ENCODE measurements around the gene ATG4C.
A peak's percentile ranks its signal among the peaks of the same experiment; 100 is the strongest.

The ATG4C gene

DNA sequence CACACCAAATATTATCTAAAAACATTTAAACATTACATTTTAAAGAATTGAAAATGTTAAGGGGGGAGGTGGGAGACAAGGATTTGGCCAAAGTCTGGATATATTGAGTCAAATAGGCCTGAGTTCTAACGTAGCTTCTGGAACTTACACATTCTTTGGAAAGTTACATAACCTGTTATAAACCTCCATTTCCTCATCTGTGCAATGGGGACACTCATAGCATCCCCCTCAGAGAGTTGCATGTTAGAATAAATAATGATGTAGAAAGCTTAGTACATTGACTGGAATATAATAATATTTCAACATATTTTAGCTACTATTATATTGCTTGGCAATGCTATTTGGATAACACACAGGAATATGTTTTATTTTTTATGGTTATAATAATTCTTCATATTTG, 117.7 kb downstream of the ATG4C start:
- TF ChIP-seq, protein P1, sequence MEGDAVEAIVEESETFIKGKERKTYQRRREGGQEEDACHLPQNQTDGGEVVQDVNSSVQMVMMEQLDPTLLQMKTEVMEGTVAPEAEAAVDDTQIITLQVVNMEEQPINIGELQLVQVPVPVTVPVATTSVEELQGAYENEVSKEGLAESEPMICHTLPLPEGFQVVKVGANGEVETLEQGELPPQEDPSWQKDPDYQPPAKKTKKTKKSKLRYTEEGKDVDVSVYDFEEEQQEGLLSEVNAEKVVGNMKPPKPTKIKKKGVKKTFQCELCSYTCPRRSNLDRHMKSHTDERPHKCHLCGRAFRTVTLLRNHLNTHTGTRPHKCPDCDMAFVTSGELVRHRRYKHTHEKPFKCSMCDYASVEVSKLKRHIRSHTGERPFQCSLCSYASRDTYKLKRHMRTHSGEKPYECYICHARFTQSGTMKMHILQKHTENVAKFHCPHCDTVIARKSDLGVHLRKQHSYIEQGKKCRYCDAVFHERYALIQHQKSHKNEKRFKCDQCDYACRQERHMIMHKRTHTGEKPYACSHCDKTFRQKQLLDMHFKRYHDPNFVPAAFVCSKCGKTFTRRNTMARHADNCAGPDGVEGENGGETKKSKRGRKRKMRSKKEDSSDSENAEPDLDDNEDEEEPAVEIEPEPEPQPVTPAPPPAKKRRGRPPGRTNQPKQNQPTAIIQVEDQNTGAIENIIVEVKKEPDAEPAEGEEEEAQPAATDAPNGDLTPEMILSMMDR (IDR thresholded peaks at IDR 0.05; ENCODE audit: low read length, missing control alignments), result no peak
- no peak overlapping the region for H3K4me3 ChIP-seq (replicated peaks; ENCODE audit: low read depth, low read length)
- no peak for DNase-seq (ENCODE audit: low read depth)

DNA sequence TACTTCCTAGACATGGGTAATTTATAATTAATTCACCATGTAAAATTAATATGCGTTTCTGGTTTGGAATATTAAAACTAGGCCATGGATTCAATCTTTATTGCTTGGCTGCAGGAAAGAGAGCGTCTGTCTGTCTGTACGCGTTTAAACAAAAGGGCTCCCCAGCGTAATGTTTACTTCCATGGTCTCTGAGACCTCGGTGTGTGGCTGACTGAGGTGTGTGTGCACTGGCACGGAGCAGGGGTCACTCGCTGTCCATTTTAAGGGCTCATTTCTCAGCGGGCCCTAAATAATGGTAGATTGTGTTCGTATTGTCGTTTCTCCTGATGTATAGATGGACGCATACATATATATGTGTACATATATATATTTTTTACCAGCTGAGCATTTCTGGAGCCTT, 119.6 kb downstream of the ATG4C start:
- DNase-seq (ENCODE audit: low read depth), result no peak
- no peak overlapping the region for H3K4me3 ChIP-seq (replicated peaks; ENCODE audit: low read depth, low read length)
- TF ChIP-seq, protein P1 (IDR thresholded peaks at IDR 0.05; ENCODE audit: low read length, missing control alignments), result no peak

DNA sequence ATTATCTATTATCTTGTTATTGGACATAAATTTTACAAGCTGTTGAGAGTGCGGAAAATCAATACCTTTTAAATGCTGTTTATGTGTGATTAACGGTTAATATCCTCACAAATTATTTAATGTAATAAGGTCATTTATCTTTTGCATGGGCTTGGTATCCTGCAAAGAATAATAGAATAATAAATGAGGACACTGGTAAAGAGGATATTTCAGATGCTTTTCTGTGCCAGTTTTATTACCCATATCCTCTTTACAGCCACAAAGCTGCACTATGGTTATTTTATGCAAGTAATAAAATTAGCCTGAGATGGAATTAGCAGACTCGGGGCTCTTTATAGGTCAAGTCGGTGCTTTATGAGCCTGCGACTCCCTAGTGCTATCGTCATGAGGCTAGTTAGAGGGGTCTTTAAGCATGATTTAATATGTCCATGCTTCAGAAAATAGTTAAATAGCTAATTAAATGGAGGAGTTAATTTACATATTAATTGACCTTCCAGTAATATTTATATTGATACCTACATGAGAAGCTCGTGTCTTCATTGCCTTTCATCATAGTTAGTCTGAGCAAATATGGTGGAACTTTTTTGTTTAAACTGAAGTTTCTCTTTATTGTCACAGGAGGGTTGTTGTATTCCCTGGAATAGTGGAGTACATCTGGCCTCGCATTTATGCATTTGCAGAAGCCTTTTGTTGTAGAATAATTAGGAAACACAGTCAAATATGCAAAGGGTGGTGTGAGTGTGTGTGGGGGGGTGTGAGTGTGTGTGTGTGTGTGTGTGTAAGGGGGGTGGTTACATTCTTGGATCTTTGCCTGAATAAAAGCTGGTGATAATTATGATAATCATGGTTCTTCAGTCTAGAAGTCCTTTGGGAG, 120.3 kb downstream of the ATG4C start:
- TF ChIP-seq, protein P1 (IDR thresholded peaks at IDR 0.05; ENCODE audit: low read length, missing control alignments), result no peak
- no peak overlapping the region for H3K4me3 ChIP-seq (replicated peaks; ENCODE audit: low read depth, low read length)
- DNase-seq (ENCODE audit: low read depth), result no peak

DNA sequence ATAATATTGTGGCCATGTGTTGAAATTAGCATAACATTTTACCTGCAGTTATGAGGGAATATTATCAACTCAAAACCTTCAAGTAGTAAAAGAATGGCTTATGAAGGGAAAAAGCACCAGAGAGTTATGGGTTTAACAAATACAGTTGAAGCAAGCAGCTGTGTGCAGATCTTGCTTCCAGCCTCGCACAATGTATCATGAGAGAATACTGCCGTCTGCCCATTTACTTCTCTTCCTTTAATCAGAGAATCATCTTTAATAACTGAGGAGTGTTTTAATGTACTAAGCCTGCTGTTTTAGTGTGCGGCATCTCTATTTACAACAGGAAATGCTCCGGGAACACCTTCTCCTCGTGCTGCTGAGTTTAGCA, 120.9 kb downstream of the ATG4C start:
- no peak for DNase-seq (ENCODE audit: low read depth)

DNA sequence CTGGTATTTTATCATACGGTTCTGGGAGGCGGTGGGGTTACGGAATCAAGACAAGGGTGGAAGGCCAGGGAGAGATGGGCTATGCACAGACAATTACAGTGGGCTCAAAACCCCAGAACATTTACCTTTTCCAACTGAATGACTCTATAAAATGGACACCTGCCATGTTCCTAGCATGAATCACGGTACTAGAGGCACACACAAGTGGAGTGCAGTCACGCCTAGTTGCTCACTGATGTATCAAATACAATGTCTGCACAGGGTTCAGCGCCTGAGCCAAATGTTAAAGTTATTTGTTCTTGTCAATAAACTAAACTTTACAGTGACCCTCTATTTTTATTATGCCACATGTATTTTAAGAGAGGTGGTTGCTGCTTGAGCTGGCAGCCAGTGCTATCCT, 121.4 kb downstream of the ATG4C start:
- TF ChIP-seq, protein P1 (IDR thresholded peaks at IDR 0.05; ENCODE audit: low read length, missing control alignments), result no peak
- no peak for DNase-seq (ENCODE audit: low read depth)
- no peak overlapping the region for H3K4me3 ChIP-seq (replicated peaks; ENCODE audit: low read depth, low read length)

More for the DNA sequence above, 120.9 kb downstream of the ATG4C start:
- H3K4me3 ChIP-seq (replicated peaks; ENCODE audit: low read depth, low read length), result no peak overlapping the region
- TF ChIP-seq, protein P1 (IDR thresholded peaks at IDR 0.05; ENCODE audit: low read length, missing control alignments), result no peak

DNA sequence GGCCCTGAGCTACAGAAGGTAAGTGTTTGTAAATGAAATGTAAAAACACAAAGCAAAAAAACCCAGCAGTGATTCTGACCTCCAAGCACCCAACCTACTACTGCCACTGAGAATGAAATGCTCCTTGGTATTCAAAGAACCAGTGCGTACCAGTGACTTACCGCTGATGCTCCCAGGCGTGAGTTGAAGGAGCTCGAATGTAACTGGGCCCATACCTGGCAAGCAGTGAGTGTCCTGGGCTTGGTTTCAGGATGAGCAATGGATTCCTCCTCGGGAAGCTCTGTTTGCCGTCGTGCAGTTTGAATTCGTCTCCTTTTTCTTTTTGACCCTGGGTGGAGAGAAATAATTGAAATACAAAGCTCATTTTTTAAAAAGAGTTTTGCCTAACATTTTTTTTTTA, 121.9 kb downstream of the ATG4C start:
- DNase-seq (ENCODE audit: low read depth), result no peak
- TF ChIP-seq, protein P1 (IDR thresholded peaks at IDR 0.05; ENCODE audit: low read length, missing control alignments), result no peak

DNA sequence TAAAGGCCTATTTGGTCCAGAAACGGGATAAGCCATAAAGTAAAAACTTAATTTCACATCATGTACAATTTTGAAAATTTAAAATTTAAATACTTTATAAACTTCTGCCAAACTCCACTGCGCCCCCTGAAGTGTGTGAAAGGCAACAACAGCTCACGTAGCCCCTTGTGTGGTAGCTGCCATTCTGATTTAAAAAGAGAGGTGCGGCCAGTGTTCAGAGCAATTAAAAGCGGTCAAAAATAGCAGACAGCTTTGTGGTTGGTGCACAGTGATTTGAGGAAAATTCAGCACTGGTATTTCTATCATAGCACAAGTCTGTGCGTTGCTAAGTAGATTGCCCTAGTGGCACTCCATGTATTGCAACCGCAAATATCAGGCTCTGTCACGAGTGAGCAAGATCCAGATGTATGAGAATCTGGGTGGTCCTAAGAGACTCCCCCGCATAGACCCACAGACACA, 122.5 kb downstream of the ATG4C start:
- TF ChIP-seq, protein P1 (IDR thresholded peaks at IDR 0.05; ENCODE audit: low read length, missing control alignments), result peak; percentile 55
- no peak overlapping the region for H3K4me3 ChIP-seq (replicated peaks; ENCODE audit: low read depth, low read length)
- peak; percentile 26 for DNase-seq (ENCODE audit: low read depth)

More for the DNA sequence above, 121.9 kb downstream of the ATG4C start:
- no peak overlapping the region for H3K4me3 ChIP-seq (replicated peaks; ENCODE audit: low read depth, low read length)
